Measurements from ENCODE around the gene TMPRSS9.

Gene TMPRSS9

GRCh38 chr19:2453431-2454025 lies 93.5 kb downstream of the TMPRSS9 start:
- TF ChIP-seq ZBTB7A (IDR thresholded peaks at IDR 0.05; ENCODE audit: low read depth), result no peak

GRCh38 chr19:2454199-2454961 lies 94.3 kb downstream of the TMPRSS9 start:
- TF ChIP-seq CREB1 (IDR thresholded peaks at IDR 0.05; ENCODE audit: low read depth) (no peak), RAD21 (IDR thresholded peaks at IDR 0.05; ENCODE audit: low read depth) (no peak), ZBTB7A (IDR thresholded peaks at IDR 0.05; ENCODE audit: low read depth) (peak; percentile 60; the same call in 1 of the 2 replicates), TEAD4 (IDR thresholded peaks at IDR 0.05) (no peak)

GRCh38 chr19:2454962-2455850 lies 95.1 kb downstream of the TMPRSS9 start:
- TF ChIP-seq RAD21 (IDR thresholded peaks at IDR 0.05; ENCODE audit: low read depth) (no peak), YY1 (IDR thresholded peaks at IDR 0.05; ENCODE audit: low read depth) (no peak), CEBPB (IDR thresholded peaks at IDR 0.05) (no peak)

GRCh38 chr19:2455851-2456570 lies 95.9 kb downstream of the TMPRSS9 start:
- TF ChIP-seq REST (IDR thresholded peaks at IDR 0.05; ENCODE audit: low read depth), result no peak
- TF ChIP-seq ZBTB7A (IDR thresholded peaks at IDR 0.05; ENCODE audit: low read depth), result peak; percentile 97

- TF ChIP-seq EGR1 (IDR thresholded peaks at IDR 0.05) (no peak), YY1 (IDR thresholded peaks at IDR 0.05; ENCODE audit: low read depth) (no peak), TEAD4 (IDR thresholded peaks at IDR 0.05) (no peak), EP300 (IDR thresholded peaks at IDR 0.05; ENCODE audit: borderline replicate concordance) (no peak), TCF12 (IDR thresholded peaks at IDR 0.05; ENCODE audit: low read depth) (no peak), CEBPB (IDR thresholded peaks at IDR 0.05) (no peak), RAD21 (IDR thresholded peaks at IDR 0.05; ENCODE audit: low read depth) (no peak), TAF1 (IDR thresholded peaks at IDR 0.05; ENCODE audit: low read depth) (no peak), USF1 (IDR thresholded peaks at IDR 0.05) (no peak), REST (IDR thresholded peaks at IDR 0.05; ENCODE audit: low read depth) (no peak), FOXM1 (IDR thresholded peaks at IDR 0.05; ENCODE audit: borderline replicate concordance, low read depth) (no peak), NFIC (IDR thresholded peaks at IDR 0.05) (no peak), ZBTB7A (IDR thresholded peaks at IDR 0.05; ENCODE audit: low read depth) (no peak), MAX (IDR thresholded peaks at IDR 0.05) (no peak), CREB1 (IDR thresholded peaks at IDR 0.05; ENCODE audit: low read depth) (no peak)
Observed at GRCh38 chr19:2457394-2458037, 97.5 kb downstream of the TMPRSS9 start.

GRCh38 chr19:2458054-2458453 lies 98.0 kb downstream of the TMPRSS9 start:
- TF ChIP-seq TAF1 (IDR thresholded peaks at IDR 0.05; ENCODE audit: low read depth), result no peak

All from Ishikawa (cell line).